Measurements from ENCODE around the gene MEGF6.
A peak's percentile ranks its signal among the peaks of the same experiment; 100 is the strongest.

Gene MEGF6

DNA sequence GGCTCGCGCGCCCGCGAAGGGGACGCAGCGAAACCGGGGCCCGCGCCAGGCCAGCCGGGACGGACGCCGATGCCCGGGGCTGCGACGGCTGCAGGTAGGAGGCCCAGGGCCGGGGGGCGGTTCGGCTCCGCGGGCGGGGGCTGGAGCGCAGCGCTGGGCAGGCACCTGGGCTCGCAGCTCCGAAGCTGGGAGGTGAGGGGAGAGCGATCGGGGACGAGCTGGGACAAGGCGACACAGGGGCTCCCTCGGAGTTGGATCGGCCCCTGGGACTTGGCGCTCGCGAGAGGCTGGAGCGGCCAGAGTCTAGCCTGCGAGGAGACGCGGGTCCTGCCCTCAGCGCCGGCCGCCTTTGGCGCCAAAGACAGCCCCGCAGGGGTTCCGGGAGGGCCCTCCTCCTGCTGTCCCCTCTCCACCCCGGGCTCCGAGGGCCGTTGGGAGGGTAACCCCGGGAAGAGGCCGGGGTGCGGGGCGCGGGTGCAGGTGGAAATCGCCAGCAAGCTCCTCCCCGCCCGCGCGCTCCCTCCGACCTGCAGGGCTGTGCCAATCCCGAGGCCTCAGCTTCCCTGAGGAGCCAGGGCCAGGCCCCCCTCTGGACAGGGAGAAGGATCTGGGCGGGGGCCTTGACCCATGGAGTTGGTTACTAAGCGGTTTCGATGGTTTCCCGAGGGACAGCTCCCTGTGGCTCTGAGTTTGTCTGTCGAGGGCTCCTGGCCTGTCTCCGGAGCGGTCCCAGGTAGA is 41.4 kb upstream of the MEGF6 start:
- no peak overlapping the region for H3K27ac ChIP-seq (ENCODE audit: low read depth, low read length)
- peak overlapping the region in 1 of 5 donors; percentile 95 for H3K4me3 ChIP-seq (ENCODE audit: low read depth in 1 of 5, low read length in 5 of 5)
- peaks cover 6 to 42% (median 33%) of the 10 kb centered on the region in 5 donors for H3K4me1 ChIP-seq (ENCODE audit: control insufficient read depth in 5 of 5, insufficient read depth in 5 of 5, low read length in 5 of 5)
- peaks cover 38 to 55% (median 42%) of the 10 kb centered on the region in 5 donors for H3K27me3 ChIP-seq (ENCODE audit: control insufficient read depth in 5 of 5, insufficient read depth in 4 of 5, low read length in 5 of 5)
- no peaks in the 10 kb centered on the region for H3K9me3 ChIP-seq (ENCODE audit: control insufficient read depth in 5 of 5, low read length in 5 of 5)
- H3K36me3 ChIP-seq (ENCODE audit: control insufficient read depth in 5 of 5, insufficient read depth in 5 of 5, low read length in 5 of 5): no peaks in the 10 kb centered on the region
- no peak overlapping the region for H3K9ac ChIP-seq (ENCODE audit: low read length in 5 of 5)

DNA sequence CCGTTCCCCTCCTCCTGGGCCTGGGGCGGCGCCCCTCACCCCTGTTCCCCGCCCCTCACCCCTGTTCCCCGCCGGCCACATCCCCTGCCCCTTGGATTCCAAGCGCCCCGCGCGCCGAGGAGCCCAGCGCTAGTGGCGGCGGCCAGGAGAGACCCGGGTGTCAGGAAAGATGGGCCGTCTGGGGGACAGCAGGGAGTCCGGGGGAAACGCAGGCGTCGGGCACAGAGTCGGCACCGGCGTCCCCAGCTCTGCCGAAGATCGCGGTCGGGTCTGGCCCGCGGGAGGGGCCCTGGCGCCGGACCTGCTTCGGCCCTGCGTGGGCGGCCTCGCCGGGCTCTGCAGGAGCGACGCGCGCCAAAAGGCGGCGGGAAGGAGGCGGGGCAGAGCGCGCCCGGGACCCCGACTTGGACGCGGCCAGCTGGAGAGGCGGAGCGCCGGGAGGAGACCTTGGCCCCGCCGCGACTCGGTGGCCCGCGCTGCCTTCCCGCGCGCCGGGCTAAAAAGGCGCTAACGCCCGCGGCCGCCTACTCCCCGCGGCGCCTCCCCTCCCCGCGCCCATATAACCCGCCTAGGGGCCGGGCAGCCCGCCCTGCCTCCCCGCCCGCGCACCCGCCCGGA is 40.7 kb upstream of the MEGF6 start, which contains the start of gene TP73:
Gene TP73, plus strand, starts transcription at position 587 of the 618 bp plus-strand sequence. CDS start 29,850 bp downstream, outside the sequence.
- Histone ChIP-seq H3K4me1 (ENCODE audit: control insufficient read depth in 5 of 5, insufficient read depth in 5 of 5, low read length in 5 of 5) (peaks cover 6 to 42% (median 33%) of the 10 kb centered on the region in 5 donors), H3K27ac (ENCODE audit: low read depth, low read length) (no peak within 1 kb of the TSS), H3K4me3 (ENCODE audit: low read depth in 1 of 5, low read length in 5 of 5) (peak within 1 kb of the TSS in 1 of 5 donors; percentile 95), H3K9ac (ENCODE audit: low read length in 5 of 5) (no peak within 1 kb of the TSS), H3K9me3 (ENCODE audit: control insufficient read depth in 5 of 5, low read length in 5 of 5) (no peaks in the 10 kb centered on the region), H3K27me3 (ENCODE audit: control insufficient read depth in 5 of 5, insufficient read depth in 4 of 5, low read length in 5 of 5) (peaks cover 35 to 51% (median 38%) of the 10 kb centered on the region in 5 donors), H3K36me3 (ENCODE audit: control insufficient read depth in 5 of 5, insufficient read depth in 5 of 5, low read length in 5 of 5) (peaks cover 0 to 5% (median 4%) of the 10 kb centered on the region in 5 donors)

DNA sequence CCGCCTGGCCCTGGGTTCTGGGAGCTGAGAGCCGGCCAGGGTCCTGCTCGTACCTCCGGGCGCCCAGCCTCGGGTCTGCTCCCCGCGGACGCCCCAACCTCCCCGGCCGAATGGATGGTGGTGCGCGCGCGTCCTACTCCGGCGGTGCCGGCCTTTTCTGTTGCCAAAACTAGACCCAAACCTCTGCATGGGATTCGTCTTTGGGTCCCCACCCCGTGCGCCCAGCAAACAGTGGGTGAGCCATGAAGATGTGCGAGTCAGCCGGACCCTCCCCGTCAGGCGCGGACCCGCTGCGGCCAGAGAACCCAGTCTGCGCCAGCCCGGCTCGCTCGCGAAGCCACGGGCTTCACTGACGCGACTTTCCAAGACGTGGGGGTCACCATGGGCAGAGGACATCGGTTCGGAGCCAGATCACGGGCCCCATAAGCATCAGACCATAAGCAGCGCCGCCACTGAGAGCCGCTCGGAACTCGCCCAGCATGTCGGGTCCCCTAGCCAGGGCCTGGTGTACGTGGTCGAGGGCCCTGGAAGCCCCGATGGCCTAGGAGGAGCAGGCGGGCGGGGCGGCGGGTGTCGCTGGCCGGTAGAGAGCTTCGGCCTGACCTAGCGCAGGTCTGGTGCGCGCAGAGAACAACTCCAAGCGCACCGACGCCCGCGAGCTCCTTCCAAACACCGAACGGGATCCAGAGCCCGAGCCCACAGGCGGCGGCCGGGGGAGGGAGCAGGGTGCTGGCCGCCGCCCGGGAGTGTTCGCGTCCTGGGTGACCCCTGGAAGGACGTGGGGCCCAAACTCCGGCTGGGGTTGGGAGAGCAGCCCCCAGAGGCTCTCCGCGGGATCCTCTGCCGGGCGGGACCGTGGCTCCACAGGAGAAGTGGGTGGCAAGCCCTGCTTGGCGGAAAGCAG is 40.0 kb upstream of the MEGF6 start:
- H3K36me3 ChIP-seq (ENCODE audit: control insufficient read depth in 5 of 5, insufficient read depth in 5 of 5, low read length in 5 of 5): peaks cover under 1 to 12% (median 12%) of the 10 kb centered on the region in 5 donors
- peaks cover 6 to 42% (median 33%) of the 10 kb centered on the region in 5 donors for H3K4me1 ChIP-seq (ENCODE audit: control insufficient read depth in 5 of 5, insufficient read depth in 5 of 5, low read length in 5 of 5)
- H3K27me3 ChIP-seq (ENCODE audit: control insufficient read depth in 5 of 5, insufficient read depth in 4 of 5, low read length in 5 of 5): peaks cover 33 to 45% (median 35%) of the 10 kb centered on the region in 5 donors
- H3K27ac ChIP-seq (ENCODE audit: low read depth, low read length): no peak overlapping the region
- peak overlapping the region in 2 of 5 donors; percentile 78 to 95 for H3K4me3 ChIP-seq (ENCODE audit: low read depth in 1 of 5, low read length in 5 of 5)
- H3K9me3 ChIP-seq (ENCODE audit: control insufficient read depth in 5 of 5, low read length in 5 of 5): no peaks in the 10 kb centered on the region
- H3K9ac ChIP-seq (ENCODE audit: low read length in 5 of 5): no peak overlapping the region

DNA sequence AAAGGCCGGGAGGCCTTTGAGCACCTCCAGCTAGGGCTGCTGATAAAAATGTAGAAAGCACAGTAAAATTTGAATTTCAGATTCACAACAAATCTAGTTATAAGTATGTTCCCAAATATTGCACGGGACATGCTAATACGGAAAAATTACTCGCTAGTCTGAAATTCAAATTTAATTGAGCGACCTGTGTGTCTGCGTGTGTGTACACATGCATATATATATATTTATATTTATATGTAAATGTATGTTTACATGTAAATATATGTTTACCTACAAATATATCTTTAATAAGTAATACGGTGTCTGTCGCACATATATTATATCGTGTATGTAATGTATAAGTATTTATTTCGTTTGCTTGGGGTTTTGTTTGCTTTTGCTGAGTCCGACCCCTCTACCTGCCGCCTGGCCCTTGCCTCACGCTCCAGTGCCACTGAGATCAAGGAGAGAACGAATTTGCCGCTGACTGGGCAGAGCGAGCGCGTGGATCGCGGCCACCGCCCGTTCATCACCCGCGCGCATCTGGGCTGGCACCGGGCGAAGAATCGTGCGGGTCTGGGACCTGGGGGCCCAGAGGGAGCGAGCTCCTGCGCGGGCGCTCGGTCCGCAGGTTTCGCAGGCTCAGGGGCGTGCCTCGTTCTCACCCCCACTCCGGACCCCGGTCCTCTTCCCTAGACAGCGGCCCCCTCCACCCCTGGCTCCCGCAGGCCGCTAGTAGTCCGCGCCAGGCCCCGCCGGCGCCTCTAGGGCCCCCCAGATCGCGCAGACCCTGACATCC is 39.1 kb upstream of the MEGF6 start:
- peak overlapping the region; percentile 35 to 95 (median 78) for H3K4me3 ChIP-seq (ENCODE audit: low read depth in 1 of 5, low read length in 5 of 5)
- no peak overlapping the region for H3K27ac ChIP-seq (ENCODE audit: low read depth, low read length)
- H3K4me1 ChIP-seq (ENCODE audit: control insufficient read depth in 5 of 5, insufficient read depth in 5 of 5, low read length in 5 of 5): peaks cover 6 to 42% (median 33%) of the 10 kb centered on the region in 5 donors
- H3K9me3 ChIP-seq (ENCODE audit: control insufficient read depth in 5 of 5, low read length in 5 of 5): no peaks in the 10 kb centered on the region
- H3K36me3 ChIP-seq (ENCODE audit: control insufficient read depth in 5 of 5, insufficient read depth in 5 of 5, low read length in 5 of 5): peaks cover 3 to 21% (median 19%) of the 10 kb centered on the region in 5 donors
- H3K9ac ChIP-seq (ENCODE audit: low read length in 5 of 5): no peak overlapping the region
- peaks cover 33 to 43% (median 35%) of the 10 kb centered on the region in 5 donors for H3K27me3 ChIP-seq (ENCODE audit: control insufficient read depth in 5 of 5, insufficient read depth in 4 of 5, low read length in 5 of 5)

DNA sequence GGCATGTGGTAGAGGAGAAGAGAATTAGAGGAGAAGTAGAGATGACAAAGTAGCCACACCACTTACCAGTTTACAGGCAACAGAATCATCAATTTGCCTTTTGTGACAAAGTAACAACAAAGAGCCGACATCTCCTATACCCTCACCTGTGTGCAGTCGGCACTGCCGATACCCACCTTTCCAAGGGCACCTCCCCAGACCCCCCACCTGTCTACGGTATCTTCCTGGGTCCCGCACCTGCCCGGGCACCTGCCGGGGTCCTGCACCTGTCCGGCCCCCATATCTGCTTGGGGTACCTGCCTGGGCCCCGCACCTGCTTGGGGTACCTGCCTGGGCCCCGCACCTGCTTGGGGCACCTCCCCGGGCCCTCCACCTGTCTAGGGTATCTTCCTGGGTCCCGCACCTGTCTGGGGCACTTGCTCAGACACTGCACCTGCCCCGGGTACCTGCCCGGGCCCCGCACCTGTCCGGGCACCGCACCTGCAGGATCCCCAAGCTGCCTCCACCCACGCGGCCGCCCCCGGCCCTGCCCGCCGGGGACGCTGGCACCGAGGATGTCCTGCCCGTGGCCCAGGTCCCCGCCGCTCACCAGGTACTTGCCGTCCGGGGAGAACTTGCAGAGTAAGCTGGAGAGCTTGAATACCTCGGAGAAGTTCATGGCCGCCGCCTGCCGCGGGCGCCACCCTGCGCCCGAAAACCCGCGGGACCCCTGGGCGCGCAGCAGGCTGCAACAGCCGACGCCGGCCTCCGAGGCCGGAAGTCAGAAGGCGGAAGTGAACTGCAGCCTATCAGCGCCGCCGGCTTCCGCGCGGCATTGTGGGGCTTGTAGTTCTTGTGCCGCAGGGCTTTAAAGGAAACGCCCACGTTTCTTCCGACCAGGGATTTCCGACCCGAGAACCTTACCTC is 38.3 kb upstream of the MEGF6 start, which contains the start of gene WRAP73:
Gene WRAP73, minus strand, starts transcription at position 762 of the 906 bp plus-strand sequence. Its CDS starts 104 bp downstream, at position 658.
- Histone ChIP-seq H3K9me3 (ENCODE audit: control insufficient read depth in 5 of 5, low read length in 5 of 5) (no peaks in the 10 kb centered on the region), H3K36me3 (ENCODE audit: control insufficient read depth in 5 of 5, insufficient read depth in 5 of 5, low read length in 5 of 5) (peaks cover 6 to 29% (median 25%) of the 10 kb centered on the region in 5 donors), H3K9ac (ENCODE audit: low read length in 5 of 5) (peak within 1 kb of the TSS in 4 of 5 donors; percentile 66 to 87 (median 75)), H3K4me1 (ENCODE audit: control insufficient read depth in 5 of 5, insufficient read depth in 5 of 5, low read length in 5 of 5) (peaks cover 6 to 42% (median 33%) of the 10 kb centered on the region in 5 donors), H3K27me3 (ENCODE audit: control insufficient read depth in 5 of 5, insufficient read depth in 4 of 5, low read length in 5 of 5) (peaks cover 30 to 36% (median 32%) of the 10 kb centered on the region in 5 donors), H3K4me3 (ENCODE audit: low read depth in 1 of 5, low read length in 5 of 5) (peak within 1 kb of the TSS; percentile 68 to 95 (median 78)), H3K27ac (ENCODE audit: low read depth, low read length) (peak within 1 kb of the TSS; percentile 46)

DNA sequence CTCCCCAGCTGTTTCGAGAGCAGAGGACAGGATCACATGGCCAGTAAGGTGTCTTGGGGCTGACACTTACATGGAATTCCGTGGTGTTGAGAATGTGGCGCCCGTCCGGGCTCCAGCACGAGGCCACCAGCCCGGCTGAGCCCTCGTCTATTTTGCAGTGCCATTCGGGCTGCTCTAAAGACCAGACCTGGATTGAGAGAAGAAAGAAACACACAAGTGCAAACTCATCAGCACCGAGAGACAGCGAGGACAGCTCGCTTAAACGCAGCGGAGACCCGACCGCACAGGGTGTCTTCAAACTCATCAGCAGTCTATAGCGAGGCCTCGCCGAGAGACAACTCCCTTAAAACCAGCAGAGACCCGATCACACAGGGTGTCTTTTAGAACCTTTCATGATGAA is 35.3 kb upstream of the MEGF6 start:
- H3K27ac ChIP-seq (ENCODE audit: low read depth, low read length): no peak overlapping the region
- H3K4me1 ChIP-seq (ENCODE audit: control insufficient read depth in 5 of 5, insufficient read depth in 5 of 5, low read length in 5 of 5): peaks cover 6 to 30% (median 28%) of the 10 kb centered on the region in 5 donors
- no peaks in the 10 kb centered on the region for H3K9me3 ChIP-seq (ENCODE audit: control insufficient read depth in 5 of 5, low read length in 5 of 5)
- no peak overlapping the region for H3K9ac ChIP-seq (ENCODE audit: low read length in 5 of 5)
- H3K4me3 ChIP-seq (ENCODE audit: low read depth in 1 of 5, low read length in 5 of 5): no peak overlapping the region
- H3K27me3 ChIP-seq (ENCODE audit: control insufficient read depth in 5 of 5, insufficient read depth in 4 of 5, low read length in 5 of 5): peaks cover 12 to 13% (median 12%) of the 10 kb centered on the region in 5 donors
- H3K36me3 ChIP-seq (ENCODE audit: control insufficient read depth in 5 of 5, insufficient read depth in 5 of 5, low read length in 5 of 5): peaks cover 8 to 44% (median 34%) of the 10 kb centered on the region in 5 donors

DNA sequence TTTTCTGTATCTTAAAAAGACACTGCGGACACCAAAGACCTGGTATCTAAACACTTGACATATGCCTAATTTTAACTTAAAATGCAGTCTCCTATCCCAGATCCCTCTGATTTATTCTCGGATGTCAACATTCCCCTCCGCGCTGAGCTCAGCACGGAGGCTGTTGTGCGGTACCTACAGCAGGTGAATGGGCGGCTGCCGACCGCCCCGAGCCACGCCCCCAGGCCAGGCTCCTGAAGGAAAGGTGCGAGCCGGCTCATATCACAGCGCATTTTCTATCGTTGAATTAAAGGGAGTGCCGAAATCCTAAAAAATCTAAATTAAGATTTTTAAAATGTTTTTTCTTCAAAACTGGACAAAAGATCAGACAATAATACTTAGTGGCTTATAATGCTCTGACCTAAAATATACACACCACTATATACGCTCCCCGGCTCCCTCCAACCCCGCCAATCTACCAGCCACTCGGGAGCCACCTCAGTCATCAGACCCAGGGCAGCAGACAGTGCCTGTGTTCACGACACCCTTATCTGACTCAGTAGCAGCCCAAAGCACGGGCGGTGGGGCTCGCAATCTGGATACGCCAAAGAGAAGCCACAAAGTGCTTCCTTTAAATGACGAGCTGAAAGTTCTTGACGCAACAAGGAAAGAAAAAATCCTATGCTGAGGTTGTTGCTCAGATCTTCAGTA is 34.5 kb upstream of the MEGF6 start:
- peaks cover 6 to 22% (median 20%) of the 10 kb centered on the region in 5 donors for H3K4me1 ChIP-seq (ENCODE audit: control insufficient read depth in 5 of 5, insufficient read depth in 5 of 5, low read length in 5 of 5)
- peaks cover 4 to 5% (median 5%) of the 10 kb centered on the region in 5 donors for H3K27me3 ChIP-seq (ENCODE audit: control insufficient read depth in 5 of 5, insufficient read depth in 4 of 5, low read length in 5 of 5)
- no peak overlapping the region for H3K9ac ChIP-seq (ENCODE audit: low read length in 5 of 5)
- peaks cover 8 to 51% (median 41%) of the 10 kb centered on the region in 5 donors for H3K36me3 ChIP-seq (ENCODE audit: control insufficient read depth in 5 of 5, insufficient read depth in 5 of 5, low read length in 5 of 5)
- no peaks in the 10 kb centered on the region for H3K9me3 ChIP-seq (ENCODE audit: control insufficient read depth in 5 of 5, low read length in 5 of 5)
- no peak overlapping the region for H3K4me3 ChIP-seq (ENCODE audit: low read depth in 1 of 5, low read length in 5 of 5)
- no peak overlapping the region for H3K27ac ChIP-seq (ENCODE audit: low read depth, low read length)

DNA sequence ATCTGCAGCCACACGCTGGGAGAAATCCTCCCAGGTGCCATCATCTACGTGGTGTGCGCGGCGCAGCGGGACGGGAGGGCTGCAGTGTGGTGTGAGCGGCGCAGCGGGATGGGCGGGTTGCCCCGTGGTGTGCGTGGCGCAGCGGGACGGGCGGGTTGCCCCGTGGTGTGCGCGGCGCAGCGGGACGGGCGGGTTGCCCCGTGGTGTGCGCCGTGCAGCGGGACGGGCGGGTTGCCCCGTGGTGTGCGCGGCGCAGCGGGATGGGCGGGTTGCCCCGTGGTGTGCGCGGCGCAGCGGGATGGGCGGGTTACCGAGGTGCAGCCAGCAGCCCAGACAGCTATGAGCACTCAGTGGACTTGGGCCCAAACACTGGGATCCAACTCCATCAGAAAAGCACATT is 33.9 kb upstream of the MEGF6 start:
- H3K4me3 ChIP-seq (ENCODE audit: low read depth in 1 of 5, low read length in 5 of 5): no peak overlapping the region
- H3K27me3 ChIP-seq (ENCODE audit: control insufficient read depth in 5 of 5, insufficient read depth in 4 of 5, low read length in 5 of 5): no peaks in the 10 kb centered on the region
- peaks cover 6 to 17% (median 15%) of the 10 kb centered on the region in 5 donors for H3K4me1 ChIP-seq (ENCODE audit: control insufficient read depth in 5 of 5, insufficient read depth in 5 of 5, low read length in 5 of 5)
- H3K9ac ChIP-seq (ENCODE audit: low read length in 5 of 5): no peak overlapping the region
- no peak overlapping the region for H3K27ac ChIP-seq (ENCODE audit: low read depth, low read length)
- H3K36me3 ChIP-seq (ENCODE audit: control insufficient read depth in 5 of 5, insufficient read depth in 5 of 5, low read length in 5 of 5): peaks cover 8 to 57% (median 46%) of the 10 kb centered on the region in 5 donors
- no peaks in the 10 kb centered on the region for H3K9me3 ChIP-seq (ENCODE audit: control insufficient read depth in 5 of 5, low read length in 5 of 5)
